ENCODE data around the gene TBRG4.

The TBRG4 gene

DNA sequence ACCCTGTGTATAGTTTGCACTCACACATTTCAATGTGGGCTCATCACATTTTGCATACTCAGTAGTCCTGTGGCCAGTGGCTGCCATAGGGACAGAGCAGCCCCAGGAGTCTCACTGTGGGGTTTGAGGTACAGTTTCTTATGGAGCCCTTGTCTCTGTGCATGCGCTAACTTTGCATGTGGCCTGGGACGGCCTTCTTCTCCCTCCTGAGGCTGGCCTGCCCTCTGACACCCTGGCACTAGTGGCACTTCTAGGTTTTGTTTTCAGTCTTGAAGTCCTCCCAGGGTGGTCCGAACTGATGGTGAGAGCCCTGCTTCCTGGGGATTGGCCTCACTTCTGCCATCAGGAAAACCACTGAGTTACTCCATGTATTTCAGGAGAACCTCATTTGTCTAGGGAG is 43.9 kb downstream of the TBRG4 start:
- no CpG with 5 or more reads among the region's 3 CpGs for WGBS (ENCODE audit: extremely low coverage, insufficient coverage, low lambda C conversion rate)
- H4K5ac ChIP-seq (ENCODE audit: low read length): no peak overlapping the region
- H3K4ac ChIP-seq (ENCODE audit: low read depth, low read length): no peak overlapping the region
- H3K4me1 ChIP-seq (ENCODE audit: control insufficient read depth, low read depth, low read length): no peaks in the 10 kb centered on the region
- H3K56ac ChIP-seq (ENCODE audit: low read length): no peak overlapping the region
- H3K79me1 ChIP-seq (ENCODE audit: low read length): no peaks in the 10 kb centered on the region
- H3K27me3 ChIP-seq (ENCODE audit: insufficient read depth, low read length, poor library complexity): no peaks in the 10 kb centered on the region
- no peak overlapping the region for H4K8ac ChIP-seq (ENCODE audit: low read depth, low read length)
- no peak overlapping the region for H3K27ac ChIP-seq (ENCODE audit: low read depth, low read length)
- no peak overlapping the region for H2BK5ac ChIP-seq (ENCODE audit: low read length)
- H2BK15ac ChIP-seq (replicated peaks; ENCODE audit: low read depth): no peak overlapping the region
- H3K36me3 ChIP-seq (ENCODE audit: control insufficient read depth, insufficient read depth, low read length): peaks cover 3% of the 10 kb centered on the region
- no peak overlapping the region for H3K9ac ChIP-seq (ENCODE audit: low read length)
- H2AK5ac ChIP-seq (ENCODE audit: low read length): no peak overlapping the region
- no peak overlapping the region for H3K23ac ChIP-seq (ENCODE audit: low read length)
- no peak for DNase-seq
- no peaks in the 10 kb centered on the region for H3K79me2 ChIP-seq (ENCODE audit: control insufficient read depth, insufficient read depth, low read length)
- no peak overlapping the region for H2BK120ac ChIP-seq (ENCODE audit: low read depth, low read length)
- no peak overlapping the region for H3K4me2 ChIP-seq (ENCODE audit: low read length)
- no peak overlapping the region for H3K4me3 ChIP-seq (ENCODE audit: low read length)
- no peak overlapping the region for H3K18ac ChIP-seq (ENCODE audit: low read length)

GRCh38 chr7:45066409-45066808 is 45.1 kb downstream of the TBRG4 start:
- Histone ChIP-seq H2BK15ac (replicated peaks; ENCODE audit: low read depth) (no peak overlapping the region), H3K36me3 (ENCODE audit: control insufficient read depth, insufficient read depth, low read length) (peaks cover 3% of the 10 kb centered on the region), H2AK5ac (ENCODE audit: low read length) (no peak overlapping the region), H3K18ac (ENCODE audit: low read length) (no peak overlapping the region), H3K4me2 (ENCODE audit: low read length) (no peak overlapping the region), H2BK120ac (ENCODE audit: low read depth, low read length) (no peak overlapping the region), H4K5ac (ENCODE audit: low read length) (no peak overlapping the region), H3K56ac (ENCODE audit: low read length) (no peak overlapping the region), H3K79me2 (ENCODE audit: control insufficient read depth, insufficient read depth, low read length) (no peaks in the 10 kb centered on the region), H3K4ac (ENCODE audit: low read depth, low read length) (no peak overlapping the region), H3K23ac (ENCODE audit: low read length) (no peak overlapping the region), H3K27ac (ENCODE audit: low read depth, low read length) (no peak overlapping the region), H3K9ac (ENCODE audit: low read length) (no peak overlapping the region), H3K4me1 (ENCODE audit: control insufficient read depth, low read depth, low read length) (no peaks in the 10 kb centered on the region), H3K79me1 (ENCODE audit: low read length) (peaks cover 2% of the 10 kb centered on the region), H3K27me3 (ENCODE audit: insufficient read depth, low read length, poor library complexity) (no peaks in the 10 kb centered on the region), H2BK5ac (ENCODE audit: low read length) (no peak overlapping the region), H4K8ac (ENCODE audit: low read depth, low read length) (no peak overlapping the region), H3K4me3 (ENCODE audit: low read length) (no peak overlapping the region)
- no CpG with 5 or more reads among the region's 7 CpGs for WGBS (ENCODE audit: extremely low coverage, insufficient coverage, low lambda C conversion rate)
- no peak for DNase-seq

- H3K4me3 ChIP-seq (ENCODE audit: low read length): no peak overlapping the region
- no peak overlapping the region for H4K5ac ChIP-seq (ENCODE audit: low read length)
- H3K9ac ChIP-seq (ENCODE audit: low read length): no peak overlapping the region
- WGBS (ENCODE audit: extremely low coverage, insufficient coverage, low lambda C conversion rate): no CpG with 5 or more reads among the region's 12 CpGs
- H3K23ac ChIP-seq (ENCODE audit: low read length): no peak overlapping the region
- no peaks in the 10 kb centered on the region for H3K4me1 ChIP-seq (ENCODE audit: control insufficient read depth, low read depth, low read length)
- H3K27ac ChIP-seq (ENCODE audit: low read depth, low read length): no peak overlapping the region
- H3K56ac ChIP-seq (ENCODE audit: low read length): no peak overlapping the region
- no peak overlapping the region for H2BK120ac ChIP-seq (ENCODE audit: low read depth, low read length)
- no peak overlapping the region for H3K4ac ChIP-seq (ENCODE audit: low read depth, low read length)
- H3K4me2 ChIP-seq (ENCODE audit: low read length): no peak overlapping the region
- no peak for DNase-seq
- H2BK5ac ChIP-seq (ENCODE audit: low read length): no peak overlapping the region
- no peaks in the 10 kb centered on the region for H3K27me3 ChIP-seq (ENCODE audit: insufficient read depth, low read length, poor library complexity)
- H4K8ac ChIP-seq (ENCODE audit: low read depth, low read length): no peak overlapping the region
- H3K18ac ChIP-seq (ENCODE audit: low read length): no peak overlapping the region
- no peak overlapping the region for H2BK15ac ChIP-seq (replicated peaks; ENCODE audit: low read depth)
- peaks cover 4% of the 10 kb centered on the region for H3K79me1 ChIP-seq (ENCODE audit: low read length)
- no peaks in the 10 kb centered on the region for H3K79me2 ChIP-seq (ENCODE audit: control insufficient read depth, insufficient read depth, low read length)
- no peak overlapping the region for H2AK5ac ChIP-seq (ENCODE audit: low read length)
- H3K36me3 ChIP-seq (ENCODE audit: control insufficient read depth, insufficient read depth, low read length): peaks cover 1% of the 10 kb centered on the region
Measured at GRCh38 chr7:45065031-45065995, 46.2 kb downstream of the TBRG4 start.

DNA sequence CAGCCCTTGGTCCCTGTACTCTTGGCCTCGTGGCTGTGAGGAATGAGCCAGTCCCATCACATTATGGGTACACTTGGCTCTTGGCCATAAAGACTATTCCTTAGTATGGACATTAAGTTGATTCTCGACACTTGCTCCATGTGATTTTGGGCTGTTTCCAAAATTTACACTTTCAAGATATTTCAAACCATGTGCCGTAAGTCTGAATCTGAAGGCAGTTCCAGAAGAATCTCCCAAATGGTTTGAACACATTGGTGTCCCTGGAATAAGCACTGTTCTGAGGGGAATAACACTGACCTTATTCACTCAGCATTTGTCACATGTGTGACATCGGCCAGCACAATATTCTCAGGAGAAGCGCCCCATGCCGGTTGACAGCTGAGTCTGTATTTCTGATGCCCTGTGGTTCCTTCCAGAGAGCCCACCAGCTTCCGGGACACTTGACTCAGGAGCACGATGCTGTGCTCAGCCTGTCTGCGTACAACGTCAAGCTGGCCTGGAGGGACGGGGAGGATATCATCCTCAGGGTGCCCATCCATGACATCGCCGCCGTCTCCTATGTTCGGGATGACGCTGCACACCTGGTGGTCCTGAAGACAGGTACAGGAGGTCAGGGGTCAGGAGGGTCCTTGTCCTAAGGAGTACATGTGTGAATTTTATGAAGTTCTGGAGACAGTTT is 47.3 kb downstream of the TBRG4 start:
- Histone ChIP-seq H2BK15ac (replicated peaks; ENCODE audit: low read depth) (no peak overlapping the region), H4K5ac (ENCODE audit: low read length) (no peak overlapping the region), H3K23ac (ENCODE audit: low read length) (no peak overlapping the region), H2BK120ac (ENCODE audit: low read depth, low read length) (no peak overlapping the region), H3K4ac (ENCODE audit: low read depth, low read length) (no peak overlapping the region), H4K8ac (ENCODE audit: low read depth, low read length) (no peak overlapping the region), H3K18ac (ENCODE audit: low read length) (no peak overlapping the region), H2BK5ac (ENCODE audit: low read length) (no peak overlapping the region), H3K27ac (ENCODE audit: low read depth, low read length) (no peak overlapping the region), H3K4me2 (ENCODE audit: low read length) (no peak overlapping the region), H3K79me2 (ENCODE audit: control insufficient read depth, insufficient read depth, low read length) (no peaks in the 10 kb centered on the region), H3K27me3 (ENCODE audit: insufficient read depth, low read length, poor library complexity) (no peaks in the 10 kb centered on the region), H3K4me3 (ENCODE audit: low read length) (no peak overlapping the region), H3K79me1 (ENCODE audit: low read length) (peaks cover 4% of the 10 kb centered on the region), H3K9ac (ENCODE audit: low read length) (no peak overlapping the region), H2AK5ac (ENCODE audit: low read length) (no peak overlapping the region), H3K36me3 (ENCODE audit: control insufficient read depth, insufficient read depth, low read length) (peaks cover 1% of the 10 kb centered on the region), H3K56ac (ENCODE audit: low read length) (no peak overlapping the region), H3K4me1 (ENCODE audit: control insufficient read depth, low read depth, low read length) (no peaks in the 10 kb centered on the region)
- no peak for DNase-seq
- no CpG with 5 or more reads among the region's 16 CpGs for WGBS (ENCODE audit: extremely low coverage, insufficient coverage, low lambda C conversion rate)

DNA sequence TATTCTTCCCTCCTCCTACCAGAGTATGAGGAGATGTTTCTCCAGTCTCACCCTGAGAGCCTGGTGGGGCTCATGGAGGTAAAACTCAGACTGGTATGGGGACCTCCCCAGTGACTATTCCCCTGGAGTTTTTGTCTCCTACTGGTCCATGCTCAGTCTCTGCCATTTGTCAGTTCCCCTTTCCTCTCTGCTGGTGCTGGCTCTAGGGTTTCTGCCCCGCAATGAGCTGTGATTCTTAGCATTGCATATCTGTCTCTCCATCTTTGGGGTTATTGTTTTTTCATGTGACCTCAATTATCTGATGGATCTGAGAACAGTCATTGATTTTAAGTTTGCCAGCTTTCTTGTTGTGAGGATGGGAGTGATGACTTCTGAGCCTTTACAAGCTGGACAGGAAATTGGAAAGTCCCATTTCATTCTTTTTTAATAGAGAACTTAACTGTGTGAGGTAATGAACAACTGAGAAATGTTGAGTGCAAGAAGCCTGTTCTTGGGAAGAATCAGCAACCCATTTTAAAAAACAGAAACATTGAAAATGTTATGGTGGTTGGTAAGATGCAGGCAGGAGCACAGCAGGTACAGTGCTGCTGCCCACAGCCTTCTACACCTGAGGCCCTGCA is 49.6 kb downstream of the TBRG4 start:
- Histone ChIP-seq H4K5ac (ENCODE audit: low read length) (no peak overlapping the region), H2BK5ac (ENCODE audit: low read length) (no peak overlapping the region), H3K27me3 (ENCODE audit: insufficient read depth, low read length, poor library complexity) (no peaks in the 10 kb centered on the region), H3K36me3 (ENCODE audit: control insufficient read depth, insufficient read depth, low read length) (peaks cover 1% of the 10 kb centered on the region), H3K4me3 (ENCODE audit: low read length) (no peak overlapping the region), H3K56ac (ENCODE audit: low read length) (no peak overlapping the region), H3K23ac (ENCODE audit: low read length) (no peak overlapping the region), H2AK5ac (ENCODE audit: low read length) (no peak overlapping the region), H3K9ac (ENCODE audit: low read length) (no peak overlapping the region), H3K79me2 (ENCODE audit: control insufficient read depth, insufficient read depth, low read length) (no peaks in the 10 kb centered on the region), H2BK15ac (replicated peaks; ENCODE audit: low read depth) (no peak overlapping the region), H3K79me1 (ENCODE audit: low read length) (peaks cover 4% of the 10 kb centered on the region), H3K4me2 (ENCODE audit: low read length) (no peak overlapping the region), H3K4ac (ENCODE audit: low read depth, low read length) (no peak overlapping the region), H3K18ac (ENCODE audit: low read length) (no peak overlapping the region), H2BK120ac (ENCODE audit: low read depth, low read length) (no peak overlapping the region), H3K27ac (ENCODE audit: low read depth, low read length) (no peak overlapping the region), H4K8ac (ENCODE audit: low read depth, low read length) (no peak overlapping the region), H3K4me1 (ENCODE audit: control insufficient read depth, low read depth, low read length) (no peaks in the 10 kb centered on the region)
- no CpG with 5 or more reads among the region's 1 CpG for WGBS (ENCODE audit: extremely low coverage, insufficient coverage, low lambda C conversion rate)
- no peak for DNase-seq
